ENCODE results near the gene TBCK.

- TF ChIP-seq YY1 (IDR thresholded peaks at IDR 0.05; ENCODE audit: extremely low read depth, insufficient replicate concordance, low read depth, low read length) (no peak), EZH2phosphoT487 (IDR thresholded peaks at IDR 0.05; ENCODE audit: borderline replicate concordance) (no peak), POLR2A (IDR thresholded peaks at IDR 0.05; ENCODE audit: borderline replicate concordance, extremely low read depth, insufficient read depth, insufficient read length) (no peak), SRF (IDR thresholded peaks at IDR 0.05; ENCODE audit: low read depth) (no peak), REST (IDR thresholded peaks at IDR 0.05; ENCODE audit: low read depth) (no peak), CEBPB (IDR thresholded peaks at IDR 0.05; ENCODE audit: low read depth) (no peak)
- TF ChIP-seq, protein P1, sequence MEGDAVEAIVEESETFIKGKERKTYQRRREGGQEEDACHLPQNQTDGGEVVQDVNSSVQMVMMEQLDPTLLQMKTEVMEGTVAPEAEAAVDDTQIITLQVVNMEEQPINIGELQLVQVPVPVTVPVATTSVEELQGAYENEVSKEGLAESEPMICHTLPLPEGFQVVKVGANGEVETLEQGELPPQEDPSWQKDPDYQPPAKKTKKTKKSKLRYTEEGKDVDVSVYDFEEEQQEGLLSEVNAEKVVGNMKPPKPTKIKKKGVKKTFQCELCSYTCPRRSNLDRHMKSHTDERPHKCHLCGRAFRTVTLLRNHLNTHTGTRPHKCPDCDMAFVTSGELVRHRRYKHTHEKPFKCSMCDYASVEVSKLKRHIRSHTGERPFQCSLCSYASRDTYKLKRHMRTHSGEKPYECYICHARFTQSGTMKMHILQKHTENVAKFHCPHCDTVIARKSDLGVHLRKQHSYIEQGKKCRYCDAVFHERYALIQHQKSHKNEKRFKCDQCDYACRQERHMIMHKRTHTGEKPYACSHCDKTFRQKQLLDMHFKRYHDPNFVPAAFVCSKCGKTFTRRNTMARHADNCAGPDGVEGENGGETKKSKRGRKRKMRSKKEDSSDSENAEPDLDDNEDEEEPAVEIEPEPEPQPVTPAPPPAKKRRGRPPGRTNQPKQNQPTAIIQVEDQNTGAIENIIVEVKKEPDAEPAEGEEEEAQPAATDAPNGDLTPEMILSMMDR (IDR thresholded peaks at IDR 0.05 in 2 of 3, conservative IDR thresholded peaks at IDR 0.05 in 1 of 3; ENCODE audit: borderline replicate concordance in 1 of 3, insufficient read depth in 1 of 3, low read depth in 2 of 3, low read length in 2 of 3), result no peak
- TF ChIP-seq, protein P2, sequence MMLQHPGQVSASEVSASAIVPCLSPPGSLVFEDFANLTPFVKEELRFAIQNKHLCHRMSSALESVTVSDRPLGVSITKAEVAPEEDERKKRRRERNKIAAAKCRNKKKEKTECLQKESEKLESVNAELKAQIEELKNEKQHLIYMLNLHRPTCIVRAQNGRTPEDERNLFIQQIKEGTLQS (IDR thresholded peaks at IDR 0.05), result no peak
Observed at GRCh38 chr4:106041294-106042002, 274.6 kb downstream of the TBCK start.
